ENCODE measurements around the gene NUP210.

- peak in 1 of 2 experiments; percentile 9; a peak in 1 of 4 replicates for TF ChIP-seq CTCF (conservative IDR thresholded peaks at IDR 0.05; ENCODE audit: low read depth in 2 of 2)
- no peak for TF ChIP-seq JUNB (IDR thresholded peaks at IDR 0.05; ENCODE audit: unreplicated experiment)
- no peak for TF ChIP-seq ETS1 (IDR thresholded peaks at IDR 0.05)
- TF ChIP-seq STAT1 (IDR thresholded peaks at IDR 0.05; ENCODE audit: unreplicated experiment) = no peak
Measured at GRCh38 chr3:13307041-13307440, 113.1 kb downstream of the NUP210 start.

Data from GM23338 (cell line).